HG03439 (cell line): ENCODE measurements around the gene PNMA1.

Experiments
- ATAC-seq: cut with Tn5 transposase; IDR thresholded peaks from one replicate; pipeline ENCODE4 v1.9.1; 2021; ENCODE audit warnings: mild to moderate bottlenecking, moderate library complexity; ENCODE audit not compliant: unreplicated experiment

PNMA1 gene

GRCh38 chr14:73678698-73679097 lies 35.5 kb downstream of the PNMA1 start:
- no peak for ATAC-seq

- no peak for ATAC-seq
Measured at GRCh38 chr14:73674986-73675385, 39.2 kb downstream of the PNMA1 start.

DNA sequence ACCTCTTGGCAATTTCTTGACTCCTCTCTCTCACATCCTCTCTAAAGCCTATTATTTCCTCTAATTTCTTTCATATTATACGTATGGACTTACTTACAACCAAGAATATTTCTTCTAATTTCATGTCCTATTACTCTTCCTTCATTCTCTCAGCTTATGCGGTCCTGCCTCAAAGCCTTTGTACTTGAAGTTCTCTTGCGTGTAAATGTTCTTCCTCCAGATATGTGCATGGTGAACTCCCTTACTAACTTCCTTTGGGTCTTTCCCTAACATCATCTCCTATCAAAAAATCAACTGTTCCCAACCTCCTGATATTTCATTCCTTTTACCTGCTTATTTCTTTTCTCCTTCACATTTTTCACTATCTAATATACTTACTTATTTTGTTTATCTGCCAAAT lies 46.3 kb downstream of the PNMA1 start:
- no peak for ATAC-seq

DNA sequence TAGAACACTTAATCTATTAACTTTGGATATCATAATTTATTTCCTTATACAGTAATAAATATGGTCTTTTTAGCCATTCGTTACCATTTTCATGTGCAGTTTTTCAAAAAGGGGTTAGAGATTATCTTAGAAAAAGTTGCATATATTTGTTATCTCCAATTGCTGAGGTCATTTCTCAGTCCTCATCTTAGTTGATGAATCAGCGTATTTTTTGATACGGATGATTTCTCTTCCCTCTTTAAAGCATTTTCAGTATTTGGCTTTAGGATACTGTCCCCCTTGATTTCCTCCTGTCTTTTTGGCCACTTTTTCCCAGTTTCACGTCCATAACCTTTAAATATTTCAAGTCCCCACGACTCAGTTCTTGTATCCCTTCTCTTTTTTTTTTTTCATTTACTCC lies 47.6 kb downstream of the PNMA1 start:
- no peak for ATAC-seq

GRCh38 chr14:73665130-73665529 lies 49.1 kb downstream of the PNMA1 start:
- no peak for ATAC-seq

DNA sequence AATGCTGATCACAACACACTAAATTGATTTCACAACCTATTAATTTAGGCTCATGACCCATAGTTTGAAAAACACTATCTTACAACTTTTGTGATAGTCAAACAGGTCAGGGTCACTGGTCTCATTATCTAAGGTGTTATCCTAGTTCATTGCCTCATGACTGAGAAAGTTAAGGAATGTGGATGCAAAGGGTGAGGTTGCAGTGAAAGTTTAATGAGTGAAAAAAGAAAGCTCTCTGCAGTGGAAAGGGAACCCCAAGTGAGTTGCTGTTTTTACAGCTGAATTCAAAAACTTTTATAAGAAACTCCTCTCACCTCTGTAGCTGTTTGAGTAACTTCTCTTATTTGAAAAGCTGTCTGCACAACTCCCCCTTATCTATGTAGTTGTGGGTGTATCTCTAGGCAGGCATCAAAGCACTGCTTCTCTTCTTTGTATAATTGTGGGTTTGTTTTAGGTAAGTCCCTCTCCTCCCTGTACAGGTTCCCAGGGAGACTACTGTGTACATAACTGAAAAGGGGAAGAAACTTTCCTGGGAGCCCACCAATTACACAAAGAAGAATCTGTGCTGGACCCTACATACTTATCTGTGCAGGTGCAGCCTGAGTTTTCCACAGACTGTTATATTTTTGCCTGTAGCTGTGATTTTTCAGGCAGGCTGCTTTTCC lies 50.5 kb downstream of the PNMA1 start:
- ATAC-seq: no peak

GRCh38 chr14:73662487-73662943 lies 51.7 kb downstream of the PNMA1 start:
- no peak for ATAC-seq

- no peak for ATAC-seq
Measured at GRCh38 chr14:73661872-73662271, 52.3 kb downstream of the PNMA1 start.
